Cardiac muscle cell (in vitro differentiated cells and primary cell): ENCODE data around the gene TM4SF5. TPM values are rescaled to one million over a fixed set of nuclear protein-coding genes. Genes with fewer than 3 reads are reported as not detected.

Source experiments
- DNase-seq, 2 donors: peaks; one replicate each; pipeline versions ENCODE4 v3.0.0 to v3.0.0-alpha.2; 2010 to 2017; ENCODE audit warnings: low read depth in 1 of 2, low spot score in 1 of 2
- H3K27ac ChIP-seq: fragments of 200-600 bp; sonication (generic); 2 replicates; pipeline ENCODE4 v1.5.1; 2016
- H3K27me3 ChIP-seq: fragments of 200-600 bp; sonication (generic); 2 replicates; pipeline ENCODE4 v1.6.0; 2016; ENCODE audit warnings: control low read depth
- H3K36me3 ChIP-seq: fragments of 200-600 bp; sonication (generic); 2 replicates; pipeline ENCODE4 v1.5.1; 2016; ENCODE audit warnings: control low read depth
- H3K4me1 ChIP-seq: fragments of 200-600 bp; sonication (generic); 2 replicates; pipeline ENCODE4 v1.8.1; 2017; ENCODE audit warnings: low read depth, mild to moderate bottlenecking, mixed run types
- H3K4me3 ChIP-seq: fragments of 200-600 bp; sonication (generic); 2 replicates; pipeline ENCODE4 v1.5.1; 2016; ENCODE audit warnings: mild to moderate bottlenecking
- H3K9me3 ChIP-seq: fragments of 200-600 bp; sonication (generic); 2 replicates; pipeline ENCODE4 v1.5.1; 2017; ENCODE audit warnings: low read depth, mild to moderate bottlenecking, control low read depth
- polyA plus RNA-seq: library from polyadenylated mRNA; unstranded; fragments of >200 nt; fragmentation: Nextera tagmentation; extraction: Ambion mirVana; gene quantifications from 2 replicates; pipeline ENCODE4 v1.2.1, GENCODE V29; 2016
- total RNA-seq: library from RNA; depleted of rRNA; stranded (reverse); fragments of >200 nt; gene quantifications from 2 replicates; pipeline ENCODE4 v1.2.3, GENCODE V29; 2016
- TF ChIP-seq, protein P1 (sequence below): IDR thresholded peaks from 2 replicates; pipeline ENCODE4 v1.5.1; 2012; ENCODE audit warnings: low read depth, mild to moderate bottlenecking, low read length

The TM4SF5 gene
- total and polyA plus RNA-seq, 2 experiments from 2014 or later = not detected

- peak; percentile 46 to 49 for DNase-seq
- peak within 1 kb of the TSS; percentile 54 for H3K4me3 ChIP-seq
- peaks cover 92% of the 10 kb centered on the region for H3K27me3 ChIP-seq
- no peaks in the 10 kb centered on the region for H3K9me3 ChIP-seq
- no peak within 1 kb of the TSS for H3K27ac ChIP-seq
- no peaks in the 10 kb centered on the region for H3K36me3 ChIP-seq
- TF ChIP-seq, protein P1, sequence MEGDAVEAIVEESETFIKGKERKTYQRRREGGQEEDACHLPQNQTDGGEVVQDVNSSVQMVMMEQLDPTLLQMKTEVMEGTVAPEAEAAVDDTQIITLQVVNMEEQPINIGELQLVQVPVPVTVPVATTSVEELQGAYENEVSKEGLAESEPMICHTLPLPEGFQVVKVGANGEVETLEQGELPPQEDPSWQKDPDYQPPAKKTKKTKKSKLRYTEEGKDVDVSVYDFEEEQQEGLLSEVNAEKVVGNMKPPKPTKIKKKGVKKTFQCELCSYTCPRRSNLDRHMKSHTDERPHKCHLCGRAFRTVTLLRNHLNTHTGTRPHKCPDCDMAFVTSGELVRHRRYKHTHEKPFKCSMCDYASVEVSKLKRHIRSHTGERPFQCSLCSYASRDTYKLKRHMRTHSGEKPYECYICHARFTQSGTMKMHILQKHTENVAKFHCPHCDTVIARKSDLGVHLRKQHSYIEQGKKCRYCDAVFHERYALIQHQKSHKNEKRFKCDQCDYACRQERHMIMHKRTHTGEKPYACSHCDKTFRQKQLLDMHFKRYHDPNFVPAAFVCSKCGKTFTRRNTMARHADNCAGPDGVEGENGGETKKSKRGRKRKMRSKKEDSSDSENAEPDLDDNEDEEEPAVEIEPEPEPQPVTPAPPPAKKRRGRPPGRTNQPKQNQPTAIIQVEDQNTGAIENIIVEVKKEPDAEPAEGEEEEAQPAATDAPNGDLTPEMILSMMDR = no peak
- H3K4me1 ChIP-seq = no peaks in the 10 kb centered on the region
These were observed 32.3 kb upstream of the TM4SF5 start, which contains the start of the genes CXCL16 and ZMYND15 for GRCh38 chr17:4739122-4740024. Gene CXCL16 (minus strand): TSS chr17:4739928. CDS start chr17:4739339, 589 bp downstream. Gene ZMYND15 (plus strand): TSS chr17:4739833. CDS start chr17:4740549, 716 bp downstream.

DNA sequence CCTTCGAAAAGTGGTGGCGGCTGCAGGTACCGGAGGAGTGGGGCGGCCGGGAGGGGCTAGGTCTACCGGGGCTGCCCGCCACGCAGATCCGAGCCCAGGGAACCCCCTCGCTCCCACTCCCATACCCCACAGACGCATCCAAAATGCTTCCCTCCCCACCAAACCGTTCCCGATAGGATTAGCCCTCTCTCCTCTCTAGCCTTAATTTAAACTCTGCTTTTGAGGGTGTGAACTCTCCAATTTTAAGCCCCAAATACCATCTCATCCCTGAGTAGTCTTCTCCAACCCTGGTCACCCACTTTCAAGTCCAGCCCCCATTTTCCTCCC, 31.7 kb upstream of the TM4SF5 start:
- DNase-seq = no peak
- no peak overlapping the region for H3K27ac ChIP-seq
- H3K36me3 ChIP-seq = no peaks in the 10 kb centered on the region
- TF ChIP-seq, protein P1 = no peak
- H3K4me1 ChIP-seq = no peaks in the 10 kb centered on the region
- H3K4me3 ChIP-seq = peak overlapping the region; percentile 54
- no peaks in the 10 kb centered on the region for H3K9me3 ChIP-seq
- H3K27me3 ChIP-seq = peaks cover 98% of the 10 kb centered on the region

DNA sequence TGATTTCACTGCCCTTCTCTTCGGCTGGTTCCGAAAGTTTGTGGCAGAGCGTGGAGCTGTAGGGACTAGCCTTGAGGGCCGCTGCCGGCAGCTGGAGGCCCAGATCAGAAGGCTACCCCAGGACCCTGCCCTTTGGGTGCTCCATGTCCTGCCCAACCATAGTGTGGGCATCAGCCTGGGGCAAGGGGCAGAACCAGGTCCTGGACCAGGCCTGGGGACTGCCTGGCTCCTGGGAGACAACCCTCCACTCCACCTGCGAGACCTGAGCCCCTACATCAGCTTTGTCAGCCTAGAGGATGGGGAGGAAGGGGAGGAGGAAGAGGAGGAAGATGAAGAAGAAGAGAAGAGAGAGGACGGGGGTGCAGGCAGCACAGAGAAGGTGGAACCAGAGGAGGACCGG, 31.1 kb upstream of the TM4SF5 start:
- TF ChIP-seq, protein P1 = no peak
- no peaks in the 10 kb centered on the region for H3K4me1 ChIP-seq
- no peak overlapping the region for H3K4me3 ChIP-seq
- DNase-seq = no peak
- H3K9me3 ChIP-seq = no peaks in the 10 kb centered on the region
- H3K27ac ChIP-seq = no peak overlapping the region
- H3K36me3 ChIP-seq = no peaks in the 10 kb centered on the region
- peaks cover 98% of the 10 kb centered on the region for H3K27me3 ChIP-seq

GRCh38 chr17:4741544-4741943, 30.1 kb upstream of the TM4SF5 start:
- H3K36me3 ChIP-seq = no peaks in the 10 kb centered on the region
- no peaks in the 10 kb centered on the region for H3K9me3 ChIP-seq
- H3K27me3 ChIP-seq = peaks cover 99% of the 10 kb centered on the region
- no peak overlapping the region for H3K27ac ChIP-seq
- TF ChIP-seq, protein P1 = no peak
- no peak for DNase-seq
- no peak overlapping the region for H3K4me3 ChIP-seq
- no peaks in the 10 kb centered on the region for H3K4me1 ChIP-seq

DNA sequence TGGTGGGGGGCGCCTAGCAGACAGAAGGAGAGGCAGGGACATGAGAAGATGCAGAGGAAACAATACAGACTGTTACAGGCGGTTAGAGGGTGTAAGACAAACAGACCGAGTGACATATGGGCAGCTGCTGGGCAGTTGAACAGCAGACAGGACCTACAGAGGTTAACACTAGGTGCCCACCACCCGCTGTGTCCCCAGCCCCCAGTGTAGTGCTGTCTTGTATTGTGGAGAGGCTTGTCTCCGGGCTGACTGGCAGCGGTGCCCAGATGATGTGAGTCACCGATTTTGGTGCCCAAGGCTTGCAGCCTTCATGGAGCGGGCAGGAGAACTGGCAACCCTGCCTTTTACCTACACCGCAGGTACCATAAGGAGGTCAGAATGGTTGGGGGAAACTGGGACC, 29.6 kb upstream of the TM4SF5 start:
- Histone ChIP-seq H3K9me3 (no peaks in the 10 kb centered on the region), H3K4me3 (no peak overlapping the region), H3K4me1 (no peaks in the 10 kb centered on the region), H3K36me3 (no peaks in the 10 kb centered on the region), H3K27me3 (peaks cover 93% of the 10 kb centered on the region), H3K27ac (no peak overlapping the region)
- TF ChIP-seq, protein P1 = no peak
- DNase-seq = no peak
